ENCODE results near the gene IGIP.
A peak's percentile ranks its signal among the peaks of the same experiment; 100 is the strongest.

GRCh38 chr5:140113699-140114263 lies 12.0 kb upstream of the IGIP start, which contains the start of gene PURA:
- no peak for TF ChIP-seq CTCF (IDR thresholded peaks at IDR 0.05)
- TF ChIP-seq POLR2A (IDR thresholded peaks at IDR 0.05): peak; percentile 73
